ENCODE results near the gene CARD11.

The CARD11 gene

DNA sequence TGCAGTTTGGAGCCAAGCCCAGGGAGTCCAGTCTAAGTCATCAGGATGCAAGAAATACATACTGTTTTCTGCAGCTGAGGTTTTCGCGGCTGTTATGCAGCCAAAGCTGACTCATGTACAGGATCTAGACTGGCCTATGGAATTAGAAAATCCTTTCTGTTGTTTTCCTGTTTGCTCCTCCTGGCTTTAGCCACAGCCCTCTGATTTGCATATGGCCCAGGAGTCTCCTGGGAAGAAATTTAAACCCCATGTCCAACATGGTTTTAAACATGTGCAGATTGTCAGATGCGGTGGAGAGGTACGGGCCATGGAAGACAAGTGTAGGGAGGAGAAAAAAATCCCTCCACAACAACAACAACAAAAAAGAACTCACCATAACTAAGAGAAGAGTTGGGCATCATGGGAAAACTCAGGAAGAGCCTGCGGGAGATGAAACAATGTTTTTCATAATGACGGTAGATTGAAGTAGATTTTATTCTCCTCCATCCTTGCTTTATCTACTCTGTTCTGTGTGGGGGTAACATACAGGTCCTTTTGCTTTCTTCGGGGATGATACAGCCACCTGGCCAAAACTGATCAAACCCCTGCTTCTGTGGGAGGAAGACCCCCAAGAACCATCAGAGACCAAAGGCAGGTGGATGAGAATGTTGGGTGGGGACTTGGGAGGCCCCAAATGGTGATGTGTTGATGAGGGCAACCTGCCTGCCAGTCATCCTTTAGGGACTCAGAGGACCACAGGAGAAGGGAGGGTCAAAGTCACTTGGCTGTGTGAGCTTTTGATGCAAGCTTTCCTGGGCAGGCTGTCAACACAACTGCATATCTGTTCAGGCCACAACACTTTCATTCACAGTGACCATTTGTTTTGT is 169.7 kb downstream of the CARD11 start:
- FAIRE-seq (no peak), DNase-seq (ENCODE audit: insufficient read length) (peak; percentile 9)
- TF ChIP-seq POLR2AphosphoS5 (IDR thresholded peaks at IDR 0.05; ENCODE audit: low read depth, low read length) (peak; percentile 90), TAF1 (IDR thresholded peaks at IDR 0.05; ENCODE audit: borderline replicate concordance, low read depth, low read length) (no peak), POLR2A (IDR thresholded peaks at IDR 0.05; ENCODE audit: low read depth, low read length) (peak; percentile 91)

DNA sequence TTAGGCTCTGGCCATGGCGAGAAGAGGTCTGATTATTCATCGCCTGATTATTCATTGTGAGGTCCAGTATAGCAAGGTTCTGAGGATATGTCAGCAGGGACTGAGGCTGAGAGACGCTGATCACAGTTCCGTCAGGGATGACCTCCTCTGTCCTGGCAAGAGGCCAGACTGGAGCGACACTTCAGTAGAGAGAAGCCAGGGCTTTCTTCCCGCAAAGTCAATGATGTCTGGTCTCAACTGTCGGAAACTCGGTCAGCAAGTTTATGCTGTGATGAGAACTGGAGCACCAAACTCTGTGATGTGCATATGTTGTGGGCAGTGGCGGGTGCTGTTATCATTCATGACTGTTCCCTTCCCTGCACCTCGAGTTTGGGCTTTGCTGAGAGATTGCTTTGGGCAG is 170.5 kb downstream of the CARD11 start:
- no peak for FAIRE-seq
- no peak for DNase-seq (ENCODE audit: insufficient read length)
- no peak for TF ChIP-seq TAF1 (IDR thresholded peaks at IDR 0.05; ENCODE audit: borderline replicate concordance, low read depth, low read length)
- TF ChIP-seq POLR2AphosphoS5 (IDR thresholded peaks at IDR 0.05; ENCODE audit: low read depth, low read length) = no peak
- TF ChIP-seq POLR2A (IDR thresholded peaks at IDR 0.05; ENCODE audit: low read depth, low read length) = no peak

DNA sequence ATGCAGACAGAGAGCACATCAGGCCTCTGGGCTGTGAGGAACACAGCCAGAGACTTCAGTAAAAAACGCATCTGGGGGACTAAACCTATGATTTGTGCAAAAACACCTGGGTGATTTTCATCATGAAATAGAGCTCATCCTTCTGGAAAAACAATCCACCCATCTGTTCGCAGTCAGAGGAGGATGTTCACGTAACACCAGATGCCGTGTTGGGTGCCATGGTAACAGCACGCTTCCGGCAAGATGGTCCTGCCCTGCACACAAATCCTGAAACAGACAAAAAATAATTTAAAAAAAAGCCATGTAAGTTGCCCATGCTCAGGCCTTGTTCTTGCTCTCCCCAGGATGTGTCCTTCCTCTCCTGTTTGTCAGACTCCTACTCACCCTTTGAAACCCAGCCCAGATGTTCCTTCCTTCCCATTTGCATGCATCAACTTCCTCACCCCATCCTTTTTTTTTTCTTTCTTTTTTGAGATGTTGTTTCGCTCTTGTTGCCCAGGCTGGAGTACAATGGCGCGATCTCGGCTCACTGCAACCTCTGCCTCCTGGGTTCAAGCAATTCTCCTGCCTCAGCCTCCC is 171.3 kb downstream of the CARD11 start:
- TF ChIP-seq POLR2AphosphoS5 (IDR thresholded peaks at IDR 0.05; ENCODE audit: low read depth, low read length) (no peak), POLR2A (IDR thresholded peaks at IDR 0.05; ENCODE audit: low read depth, low read length) (no peak)
- FAIRE-seq (no peak), DNase-seq (ENCODE audit: insufficient read length) (peak; percentile 14)

DNA sequence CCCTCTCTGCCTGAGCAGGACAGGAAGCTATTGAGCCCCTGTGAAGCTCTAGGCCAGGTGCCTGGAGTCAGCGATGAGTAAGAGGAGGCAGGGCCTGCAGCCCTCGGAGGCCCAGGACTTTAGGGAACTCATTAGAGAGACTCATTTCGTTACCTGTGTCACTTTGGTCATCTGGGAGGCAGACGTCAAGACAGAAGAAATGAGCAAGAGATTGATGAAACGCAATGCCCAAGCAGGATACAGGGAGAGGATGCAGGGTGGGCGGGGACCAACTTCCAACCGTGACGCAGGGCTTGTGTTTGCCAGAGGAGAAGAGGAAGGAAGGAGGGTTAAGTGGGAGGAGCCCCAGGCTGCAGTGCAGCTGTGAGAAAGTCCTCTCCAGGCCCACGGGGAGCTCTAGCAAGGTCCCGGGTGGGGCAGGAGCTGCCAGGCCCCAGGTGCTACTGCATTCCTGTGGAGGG is 173.2 kb downstream of the CARD11 start:
- TF ChIP-seq POLR2AphosphoS5 (IDR thresholded peaks at IDR 0.05; ENCODE audit: low read depth, low read length) = no peak
- TF ChIP-seq POLR2A (IDR thresholded peaks at IDR 0.05; ENCODE audit: low read depth, low read length) = no peak
- TF ChIP-seq TAF1 (IDR thresholded peaks at IDR 0.05; ENCODE audit: borderline replicate concordance, low read depth, low read length) = no peak
- DNase-seq (ENCODE audit: insufficient read length) (peak; percentile 44), FAIRE-seq (peak; percentile 38)

DNA sequence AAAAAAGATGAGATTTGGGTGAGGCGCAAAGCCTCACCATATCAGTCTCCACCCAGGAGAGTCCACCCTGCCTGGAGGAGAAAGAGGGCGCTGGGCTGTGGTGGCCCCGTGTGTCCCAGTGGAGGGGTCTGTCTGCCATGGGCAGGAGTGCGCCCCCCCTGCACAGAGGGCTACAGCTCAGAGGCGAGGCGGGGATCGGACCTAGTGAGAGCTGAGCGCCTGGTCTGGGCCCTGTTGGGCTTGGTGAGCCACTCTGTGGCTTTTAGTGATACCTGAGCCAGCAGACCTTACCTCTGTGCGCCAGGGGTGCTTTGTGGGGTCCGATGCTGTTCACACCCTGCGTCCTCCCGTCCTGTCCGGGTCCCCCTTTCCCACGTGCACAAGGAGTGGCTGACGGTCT is 173.7 kb downstream of the CARD11 start:
- DNase-seq (ENCODE audit: insufficient read length) (no peak), FAIRE-seq (no peak)
- TF ChIP-seq POLR2AphosphoS5 (IDR thresholded peaks at IDR 0.05; ENCODE audit: low read depth, low read length) = no peak
- no peak for TF ChIP-seq POLR2A (IDR thresholded peaks at IDR 0.05; ENCODE audit: low read depth, low read length)
- no peak for TF ChIP-seq TAF1 (IDR thresholded peaks at IDR 0.05; ENCODE audit: borderline replicate concordance, low read depth, low read length)

DNA sequence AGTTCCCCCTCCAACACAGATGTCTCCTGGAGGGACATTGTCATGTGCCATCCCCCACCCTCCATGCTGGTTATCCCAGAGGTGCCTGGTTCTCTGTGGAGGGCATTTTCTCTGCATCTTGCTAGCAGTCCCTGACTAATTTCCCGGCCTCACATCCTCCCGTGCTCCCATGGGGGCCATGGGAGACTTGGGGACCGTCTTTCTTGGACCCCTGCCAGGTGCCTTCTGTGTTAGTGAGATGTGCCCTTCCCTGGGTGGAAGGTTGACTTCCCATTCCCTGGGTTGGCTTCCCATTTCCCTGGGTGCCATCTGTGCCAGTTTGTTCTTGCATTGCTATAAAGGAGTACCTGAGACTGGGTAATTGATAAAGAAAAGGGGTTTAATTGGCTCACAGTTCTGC is 177.1 kb downstream of the CARD11 start:
- FAIRE-seq = no peak
- TF ChIP-seq POLR2AphosphoS5 (IDR thresholded peaks at IDR 0.05; ENCODE audit: low read depth, low read length) = no peak
- no peak for TF ChIP-seq TAF1 (IDR thresholded peaks at IDR 0.05; ENCODE audit: borderline replicate concordance, low read depth, low read length)
- no peak for TF ChIP-seq POLR2A (IDR thresholded peaks at IDR 0.05; ENCODE audit: low read depth, low read length)
- DNase-seq (ENCODE audit: insufficient read length) = no peak

DNA sequence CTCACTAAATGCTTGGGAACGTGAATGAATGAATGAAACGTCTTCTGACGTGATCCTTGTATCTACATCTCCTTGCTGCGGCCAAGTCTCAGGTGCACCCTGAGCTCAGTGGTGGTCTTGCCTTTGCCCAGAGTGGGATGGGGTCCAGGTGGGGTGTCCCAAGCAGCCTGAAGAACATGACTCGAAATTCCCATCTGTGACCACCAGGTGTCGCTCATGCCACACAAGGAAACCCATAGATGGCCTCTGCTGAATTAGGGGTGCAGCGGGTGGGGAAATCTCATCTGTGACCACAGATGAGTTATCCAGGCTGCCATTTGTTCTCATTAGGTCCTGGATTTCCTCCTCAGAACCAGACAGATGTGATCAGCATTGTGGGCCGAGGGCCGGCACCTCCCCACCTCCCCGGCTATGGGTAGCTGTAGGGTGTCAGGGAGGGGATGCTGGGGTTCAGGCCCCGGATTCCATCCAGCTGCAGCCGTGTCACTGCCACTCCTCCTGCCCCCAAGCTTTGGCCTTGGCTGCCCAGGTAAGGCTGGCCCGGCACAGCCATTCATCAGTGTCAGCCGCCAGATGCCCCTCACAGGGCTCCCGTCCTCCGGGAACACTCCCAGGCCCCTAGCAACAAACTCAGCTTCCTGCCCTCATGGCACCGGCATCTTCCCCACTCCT is 178.5 kb downstream of the CARD11 start:
- no peak for TF ChIP-seq POLR2A (IDR thresholded peaks at IDR 0.05; ENCODE audit: low read depth, low read length)
- no peak for TF ChIP-seq POLR2AphosphoS5 (IDR thresholded peaks at IDR 0.05; ENCODE audit: low read depth, low read length)
- no peak for TF ChIP-seq TAF1 (IDR thresholded peaks at IDR 0.05; ENCODE audit: borderline replicate concordance, low read depth, low read length)
- FAIRE-seq (peak; percentile 98), DNase-seq (ENCODE audit: insufficient read length) (peak; percentile 61)

DNA sequence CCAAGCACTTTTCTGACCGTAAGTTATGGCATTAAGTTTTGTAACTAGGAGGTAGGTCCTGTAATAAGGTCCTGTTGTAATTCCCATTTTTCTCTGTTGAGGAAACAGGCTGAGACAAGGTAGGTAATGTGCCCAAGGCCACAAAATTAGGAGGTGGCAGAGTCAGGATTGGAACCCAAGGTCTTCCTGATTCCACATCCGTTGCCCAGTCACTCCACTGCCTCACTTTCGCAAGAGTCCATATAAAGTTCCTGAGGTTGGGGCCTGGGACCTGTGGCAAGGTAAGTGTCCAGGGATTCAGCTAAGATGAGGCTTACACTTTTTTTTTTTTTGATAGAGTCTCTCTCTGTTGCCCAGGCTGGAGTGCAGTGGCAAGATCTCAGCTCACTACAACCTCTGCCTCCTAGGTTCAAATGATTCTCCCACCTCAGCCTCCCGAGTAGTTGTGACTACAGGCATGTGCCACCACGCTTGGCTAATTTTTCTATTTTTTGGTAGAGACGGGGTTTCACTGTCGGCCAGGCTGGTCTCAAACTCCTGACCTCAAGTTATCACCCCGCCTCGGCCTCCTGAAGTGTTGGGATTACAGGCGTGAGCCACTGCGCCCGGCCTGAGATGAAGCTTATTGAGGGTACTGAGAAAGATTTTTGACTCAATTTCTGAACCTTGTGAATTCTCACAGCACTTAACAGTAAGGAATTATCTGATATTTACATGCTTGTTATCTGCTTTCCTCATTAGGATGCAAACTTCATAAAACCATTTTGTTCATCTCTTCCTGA is 179.3 kb downstream of the CARD11 start:
- FAIRE-seq = peak; percentile 42
- no peak for TF ChIP-seq POLR2A (IDR thresholded peaks at IDR 0.05; ENCODE audit: low read depth, low read length)
- no peak for TF ChIP-seq TAF1 (IDR thresholded peaks at IDR 0.05; ENCODE audit: borderline replicate concordance, low read depth, low read length)
- no peak for TF ChIP-seq POLR2AphosphoS5 (IDR thresholded peaks at IDR 0.05; ENCODE audit: low read depth, low read length)
- no peak for DNase-seq (ENCODE audit: insufficient read length)

DNA sequence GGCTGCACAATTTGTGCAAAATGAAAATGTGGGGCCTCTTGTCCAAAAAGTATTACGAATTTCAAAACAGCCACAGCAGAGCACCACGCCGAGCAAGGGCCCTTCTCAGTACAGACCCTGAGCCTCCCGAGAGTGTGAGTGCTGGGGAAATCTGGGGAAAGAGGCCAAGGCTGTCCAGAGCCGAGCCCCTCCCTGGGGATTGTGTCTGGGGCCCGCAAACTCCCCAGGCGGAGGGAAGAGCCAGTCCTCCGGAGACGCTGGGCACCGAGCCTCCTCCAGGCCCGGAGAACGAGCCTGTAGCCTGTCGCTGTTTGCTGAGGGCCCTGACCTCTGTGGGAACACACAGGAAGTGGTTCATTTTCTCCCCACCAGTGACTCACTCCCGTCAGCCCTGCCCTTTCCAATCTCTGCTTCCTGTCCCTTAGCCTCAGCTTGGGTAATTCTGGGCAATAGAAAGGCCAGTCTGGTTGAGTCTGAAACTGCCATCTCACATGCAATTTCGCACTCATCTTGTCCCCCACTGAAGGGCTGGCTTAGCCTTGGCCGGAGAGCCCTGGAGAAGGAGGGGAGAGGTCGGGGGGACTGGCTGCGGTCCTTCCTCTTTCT is 180.1 kb downstream of the CARD11 start:
- DNase-seq (ENCODE audit: insufficient read length) (peak; percentile 68), FAIRE-seq (peak; percentile 95)
- peak; percentile 86 for TF ChIP-seq TAF1 (IDR thresholded peaks at IDR 0.05; ENCODE audit: borderline replicate concordance, low read depth, low read length)
- TF ChIP-seq POLR2A (IDR thresholded peaks at IDR 0.05; ENCODE audit: low read depth, low read length) = peak; percentile 96
- peak; percentile 94 for TF ChIP-seq POLR2AphosphoS5 (IDR thresholded peaks at IDR 0.05; ENCODE audit: low read depth, low read length)

DNA sequence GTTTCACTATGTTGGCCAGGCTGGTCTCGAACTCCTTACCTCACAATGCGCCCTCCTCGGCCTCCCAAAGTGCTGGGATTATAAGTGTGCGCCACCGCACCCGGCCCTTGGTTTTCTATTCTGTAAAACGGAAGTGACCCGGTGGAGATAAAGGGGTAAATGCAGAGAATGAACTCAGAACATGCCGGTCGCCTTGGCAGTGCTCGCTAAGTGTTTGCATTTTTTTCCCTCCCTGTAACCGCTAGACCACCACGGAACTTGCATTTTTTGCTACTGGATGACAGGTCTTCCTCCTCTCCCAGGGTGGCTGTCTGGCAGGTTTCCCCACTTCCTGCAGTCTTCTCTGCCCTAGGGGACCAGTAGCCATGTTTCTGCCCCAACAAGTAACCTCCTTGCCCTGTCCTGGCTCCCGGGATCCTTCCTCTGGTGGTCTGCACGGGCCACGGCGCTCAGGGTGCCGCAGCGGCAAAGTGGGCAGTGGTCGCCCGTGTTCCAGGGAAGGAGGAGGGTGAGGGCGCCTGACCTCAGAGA is 180.8 kb downstream of the CARD11 start:
- TF ChIP-seq POLR2A (IDR thresholded peaks at IDR 0.05; ENCODE audit: low read depth, low read length) (no peak), TAF1 (IDR thresholded peaks at IDR 0.05; ENCODE audit: borderline replicate concordance, low read depth, low read length) (no peak), POLR2AphosphoS5 (IDR thresholded peaks at IDR 0.05; ENCODE audit: low read depth, low read length) (no peak)
- DNase-seq (ENCODE audit: insufficient read length) = peak; percentile 12
- FAIRE-seq = no peak

All from GM12892 (cell line).